Hematopoietic multipotent progenitor cell treated with erythropoietin and hydrocortisone succinate and interleukin-3 and kit ligand, for 4 days (in vitro differentiated cells): ENCODE measurements around the gene PGAM1.
"Not testable (repeated sequence)": the region's sequence is repeated elsewhere in the genome, so short reads cannot be mapped to it uniquely, and the experiment has no call there.

Source experiments
- DNase-seq: peaks from one replicate; pipeline ENCODE4 v3.0.0-alpha.2; 2015

Gene PGAM1

GRCh38 chr10:97425964-97426775 lies at the start of gene PGAM1:
Gene PGAM1 (plus strand): TSS chr10:97426191. CDS start chr10:97426308, 117 bp downstream.
- peak; percentile 97 for DNase-seq

DNA sequence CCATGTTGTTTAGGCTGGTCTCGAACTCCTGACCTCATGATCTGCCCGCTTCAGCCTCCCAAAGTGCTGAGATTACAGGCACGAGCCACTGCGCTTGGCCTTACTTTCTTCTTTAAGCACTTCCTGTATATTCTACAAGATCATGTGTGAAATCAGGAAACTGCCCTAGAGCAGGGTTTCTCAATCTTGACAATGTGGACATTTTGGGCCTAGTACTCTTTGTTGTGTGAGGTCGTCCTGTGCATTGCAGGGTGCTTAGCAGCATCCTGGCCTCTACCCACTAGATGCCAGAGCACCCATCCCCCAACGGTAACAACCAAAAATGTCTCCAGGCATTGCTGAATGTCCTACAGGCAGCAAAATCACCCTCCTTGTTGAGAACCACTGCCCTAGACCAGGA lies 49.6 kb upstream of the PGAM1 start:
- DNase-seq = peak; percentile 41

DNA sequence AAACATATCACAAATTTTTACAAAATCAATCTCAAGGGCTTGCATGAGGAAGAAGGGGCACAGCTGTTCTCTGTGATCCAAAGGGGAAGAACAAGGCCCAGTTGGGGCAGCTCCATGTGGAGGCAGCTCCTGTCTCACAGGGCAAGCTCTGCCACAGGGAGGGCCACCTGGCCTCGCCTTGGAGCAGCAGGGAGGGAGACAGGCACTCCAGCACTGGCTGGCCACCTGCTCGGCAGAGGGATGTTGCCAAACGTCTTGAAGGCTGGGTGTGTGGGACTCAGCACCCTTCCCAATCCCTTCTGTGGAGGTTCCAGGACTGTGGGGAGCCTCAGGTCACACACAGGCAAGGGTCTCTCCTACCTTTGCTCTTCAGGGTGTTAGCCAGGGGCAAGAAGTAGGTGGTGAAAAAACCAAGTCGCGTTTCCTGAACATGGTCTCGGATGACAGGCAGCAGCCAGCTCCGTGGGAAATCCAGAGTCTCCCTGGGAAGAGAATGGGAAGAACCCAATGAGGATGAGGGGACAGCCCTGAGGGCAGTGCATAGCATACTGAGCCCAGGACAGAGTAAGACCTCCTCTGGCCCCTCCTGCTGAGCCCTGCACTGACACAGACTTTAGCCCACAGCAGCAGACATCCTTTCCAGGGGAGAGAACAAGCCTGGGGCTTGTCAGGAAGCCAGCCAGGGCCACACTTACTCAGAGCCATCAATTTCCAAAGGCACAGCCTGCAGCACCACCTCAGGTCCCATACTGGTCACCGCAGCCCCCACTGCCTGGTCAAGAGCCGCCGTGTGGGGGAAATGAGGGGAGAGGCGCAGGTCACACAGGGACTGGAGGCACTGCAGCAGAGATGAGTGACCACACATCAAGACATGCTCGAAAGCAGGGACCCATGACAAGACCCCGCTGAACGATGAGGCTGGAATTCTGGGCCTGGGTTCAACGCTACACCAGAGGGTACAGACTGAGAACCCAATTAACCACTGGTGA lies 46.8 kb upstream of the PGAM1 start:
- DNase-seq = no peak

- no peak for DNase-seq
Measured at GRCh38 chr10:97380516-97380915, 45.5 kb upstream of the PGAM1 start.

DNA sequence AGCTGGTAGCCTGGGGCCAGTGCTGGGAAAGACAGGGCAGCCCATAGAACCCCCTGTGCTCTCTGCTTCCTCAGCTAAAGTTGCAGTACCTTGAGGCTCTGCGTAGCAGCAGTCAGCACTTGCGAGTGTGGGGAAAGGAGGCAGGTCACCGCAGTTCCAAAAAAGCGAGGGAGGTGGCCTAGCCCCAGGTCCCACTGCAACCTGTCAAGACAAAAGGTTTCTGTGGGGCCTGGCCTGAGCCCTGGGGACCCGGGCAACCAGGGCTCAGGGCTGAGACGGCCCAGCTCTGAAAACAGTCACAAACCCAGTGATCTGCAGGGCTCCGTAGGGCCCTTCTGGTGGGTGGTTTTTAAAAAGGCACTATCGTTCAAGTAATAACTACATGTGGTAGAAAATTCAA lies 44.4 kb upstream of the PGAM1 start:
- DNase-seq = no peak

GRCh38 chr10:97383159-97383558 lies 42.8 kb upstream of the PGAM1 start:
- DNase-seq = no peak

DNA sequence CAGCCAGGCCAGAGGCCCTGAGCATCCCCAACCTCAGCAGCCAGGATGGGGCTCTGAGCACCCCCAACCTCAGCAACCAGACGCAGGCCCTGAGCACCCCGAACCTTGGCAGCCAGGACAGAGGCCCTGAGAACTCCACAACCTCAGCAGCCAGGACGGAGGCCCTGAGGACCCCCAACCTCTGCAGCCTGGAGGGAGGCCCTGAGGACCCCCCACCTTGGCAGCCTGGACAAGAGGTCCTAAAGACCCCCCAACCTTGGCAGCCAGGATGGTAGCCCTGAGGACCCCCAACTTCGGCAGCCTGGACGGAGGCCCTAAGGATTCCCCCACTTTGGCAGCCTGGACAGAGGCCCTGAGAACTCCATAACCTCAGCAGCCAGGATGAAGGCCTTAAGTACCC lies 41.8 kb upstream of the PGAM1 start:
- DNase-seq = no peak

DNA sequence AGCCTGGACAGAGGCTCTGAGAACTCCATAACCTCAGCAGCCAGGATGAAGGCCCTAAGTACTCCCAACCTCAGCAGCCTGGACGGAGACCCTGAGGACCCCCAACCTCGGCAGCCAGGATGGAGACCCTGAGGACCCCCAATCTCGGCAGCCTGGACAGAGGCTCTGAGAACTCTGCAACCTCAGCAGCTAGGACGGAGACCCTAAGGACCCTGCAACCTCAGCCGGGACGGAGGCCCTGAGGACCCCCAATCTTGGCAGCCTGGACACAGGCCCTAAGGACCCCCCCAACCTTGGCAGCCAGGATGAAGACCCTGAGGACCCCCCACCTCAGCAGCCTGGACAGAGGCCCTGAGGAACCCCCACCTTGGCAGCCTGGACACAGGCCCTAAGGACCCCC lies 41.4 kb upstream of the PGAM1 start:
- DNase-seq = no peak

DNA sequence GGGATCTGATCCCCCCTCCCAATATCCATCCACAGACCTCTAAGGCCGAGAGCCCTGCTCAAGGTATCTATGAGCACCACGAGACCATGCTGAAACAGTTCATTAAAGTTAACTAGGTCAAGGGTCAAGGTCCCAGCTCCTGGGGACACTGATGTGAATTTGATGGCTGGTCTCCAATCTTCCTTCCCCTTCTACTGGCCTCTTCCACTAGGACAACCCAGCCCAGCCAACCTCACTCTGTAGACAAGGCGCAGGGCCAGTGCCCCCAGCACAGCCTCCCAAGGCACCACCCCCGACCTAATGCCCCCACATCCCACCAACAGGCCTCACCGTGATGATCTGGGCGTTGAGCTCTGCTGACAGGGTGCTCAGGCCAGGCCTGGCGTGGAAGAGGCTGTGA lies 40.4 kb upstream of the PGAM1 start:
- DNase-seq = no peak

- no peak for DNase-seq
Measured at GRCh38 chr10:97388152-97388551, 37.8 kb upstream of the PGAM1 start.

- DNase-seq = no peak
Measured at GRCh38 chr10:97390091-97390490, 35.9 kb upstream of the PGAM1 start.

DNA sequence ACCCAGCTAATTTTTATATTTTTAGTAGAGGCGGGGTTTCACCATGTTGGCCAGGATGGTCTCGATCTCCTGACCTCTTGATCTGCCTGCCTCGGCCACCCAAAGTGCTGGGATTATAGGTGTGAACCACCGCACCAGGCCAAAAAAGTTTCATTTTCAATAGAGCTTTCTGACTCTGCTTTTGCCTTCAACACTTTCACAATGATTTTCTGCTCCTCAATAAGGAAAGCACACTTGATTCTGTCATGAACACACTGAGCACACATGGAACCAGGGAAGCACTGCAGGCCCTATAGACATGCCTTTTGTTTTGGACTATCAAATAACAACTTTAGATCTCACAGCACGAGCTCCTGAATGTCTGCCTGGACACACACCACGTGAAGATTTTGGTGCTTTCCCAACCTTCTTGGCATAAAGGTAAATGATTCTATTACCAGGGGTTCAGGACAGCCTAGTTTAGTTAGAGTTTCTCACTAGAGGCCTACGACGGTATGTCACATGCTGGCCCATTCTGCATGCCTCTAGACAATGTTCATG lies 32.9 kb upstream of the PGAM1 start:
- no peak for DNase-seq

DNA sequence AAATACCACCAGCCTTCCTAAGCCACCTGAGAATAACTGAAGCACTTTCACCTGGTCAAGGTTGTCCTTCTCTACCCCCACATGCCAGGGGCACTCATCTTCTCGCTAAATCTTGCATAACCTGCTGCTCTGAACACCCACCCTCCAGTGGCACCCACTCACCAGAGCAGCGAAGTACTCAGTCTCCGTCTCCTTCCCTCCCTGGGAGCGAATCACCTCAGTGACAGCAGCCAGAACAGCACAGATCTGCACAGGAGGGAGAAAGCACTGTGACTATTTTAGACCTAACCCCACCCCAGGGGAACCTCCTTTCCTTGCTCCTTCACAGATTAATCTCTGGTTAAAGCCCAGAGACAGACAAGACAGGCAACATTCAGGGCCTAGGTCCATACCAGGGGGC lies 29.9 kb upstream of the PGAM1 start:
- DNase-seq = no peak

GRCh38 chr10:97399843-97400545 lies 26.0 kb upstream of the PGAM1 start:
- peak; percentile 65 for DNase-seq

DNA sequence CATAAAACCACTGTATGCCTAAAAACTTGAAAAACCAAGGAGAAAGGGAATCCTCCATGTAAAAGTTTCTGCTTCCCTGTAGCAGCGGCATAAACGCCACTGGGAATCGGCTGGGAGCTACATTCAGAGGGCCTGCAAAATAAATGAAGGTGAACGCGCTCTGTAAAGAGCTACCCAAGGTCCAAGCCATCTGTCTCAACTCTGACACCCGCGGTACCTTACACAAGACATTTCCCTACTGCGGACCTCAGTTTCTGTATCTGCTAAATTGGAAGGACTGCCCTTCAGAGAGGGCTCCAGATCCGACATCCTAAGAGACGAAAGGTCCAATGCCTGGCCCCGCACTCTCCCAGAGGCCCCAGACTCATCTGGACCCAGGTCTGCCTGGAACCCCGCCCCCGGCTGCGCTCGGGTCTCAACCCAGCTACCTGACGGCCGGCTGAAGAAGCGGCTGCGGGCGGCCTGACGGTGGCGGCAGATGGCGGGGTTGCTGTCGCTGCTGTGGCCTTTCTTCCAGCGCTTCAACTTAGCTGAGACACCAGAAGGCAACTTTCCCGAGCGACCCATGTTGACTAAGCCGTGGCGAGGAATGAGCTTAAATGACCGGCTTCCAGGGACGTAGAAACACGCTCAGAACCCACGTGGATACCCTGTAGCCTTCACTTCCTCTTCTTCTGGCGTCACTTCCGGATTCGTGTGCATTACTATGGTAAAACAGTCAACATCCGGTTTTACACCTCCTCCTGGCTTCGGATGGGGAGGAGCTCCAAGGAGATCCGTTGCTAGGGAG lies 25.1 kb upstream of the PGAM1 start, which contains the start of gene RRP12:
Gene RRP12, minus strand, starts transcription at position 676 of the 790 bp plus-strand sequence. Its CDS starts 109 bp downstream, at position 567.
- peak; percentile 99 for DNase-seq

- DNase-seq = no peak
Measured at GRCh38 chr10:97401455-97401919, 24.5 kb upstream of the PGAM1 start.

DNA sequence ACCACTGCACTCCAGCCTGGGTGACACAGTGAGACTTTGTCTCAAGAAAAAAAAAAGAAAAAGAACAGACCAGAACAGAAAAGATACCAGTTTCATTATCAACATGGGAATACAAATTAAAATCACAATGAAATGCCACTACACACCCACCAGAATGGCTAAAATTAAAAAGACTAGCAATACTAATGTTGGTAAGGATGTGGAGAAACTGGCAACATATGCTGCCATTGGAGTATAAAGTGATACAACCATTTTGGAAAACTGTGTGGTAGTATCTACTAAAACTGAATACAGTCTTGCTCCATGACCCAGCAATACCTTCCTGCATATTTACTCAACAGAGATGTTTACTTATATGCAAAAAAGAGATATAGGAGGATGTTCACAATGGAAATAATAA lies 21.9 kb upstream of the PGAM1 start:
- DNase-seq = no peak

- peak; percentile 91 for DNase-seq
Measured at GRCh38 chr10:97406064-97406463, 19.9 kb upstream of the PGAM1 start.

DNA sequence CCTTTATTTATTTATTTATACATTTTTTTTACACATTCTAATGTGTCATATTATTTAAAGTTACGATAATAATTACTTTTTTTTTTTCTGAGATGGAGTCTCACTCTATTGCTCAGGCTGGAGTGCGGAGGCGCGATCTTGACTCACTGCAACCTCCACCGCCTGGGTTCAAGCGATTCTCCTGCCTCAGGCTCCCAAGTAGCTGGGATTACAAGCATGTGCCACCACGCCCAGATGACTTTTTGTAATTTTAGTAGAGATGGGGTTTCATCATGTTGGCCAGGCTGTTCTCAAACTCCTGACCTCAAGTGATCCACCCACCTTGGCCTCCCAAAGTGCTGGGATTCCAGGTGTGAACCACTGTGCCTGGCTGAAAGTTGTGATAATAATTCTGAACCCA lies 19.5 kb upstream of the PGAM1 start:
- not testable (repeated sequence) for DNase-seq

- DNase-seq = peak; percentile 94
Measured at GRCh38 chr10:97407211-97407951, 18.6 kb upstream of the PGAM1 start.

GRCh38 chr10:97407952-97408248 lies 18.1 kb upstream of the PGAM1 start:
- no peak for DNase-seq
